HUES6 (cell line): ENCODE results near the gene FRAT2.

ENCODE experiments used
- H3K27ac ChIP-seq: 2 replicates; pipeline ENCODE4 v1.7.0; 2013; ENCODE audit warnings: low read depth, mild to moderate bottlenecking, low read length, inconsistent platforms
- H3K27me3 ChIP-seq: 2 replicates; pipeline ENCODE4 v1.6.1; 2013; ENCODE audit warnings: low read length; ENCODE audit not compliant: control insufficient read depth, insufficient read depth
- H3K36me3 ChIP-seq: 2 replicates; pipeline ENCODE4 v1.6.1; 2013; ENCODE audit warnings: low read length; ENCODE audit not compliant: control insufficient read depth, insufficient read depth
- H3K4me1 ChIP-seq: 2 replicates; pipeline ENCODE4 v1.6.1; 2013; ENCODE audit warnings: low read length; ENCODE audit not compliant: control insufficient read depth, insufficient read depth
- H3K4me3 ChIP-seq: 2 replicates; pipeline ENCODE4 v1.5.1; 2013; ENCODE audit warnings: low read depth, low read length
- H3K9ac ChIP-seq: one replicate; pipeline ENCODE4 v1.6.1; 2013; ENCODE audit warnings: mild to moderate bottlenecking, low read length
- H3K9me3 ChIP-seq: 2 replicates; pipeline ENCODE4 v1.6.1; 2013; ENCODE audit warnings: low read depth, low read length; ENCODE audit not compliant: control insufficient read depth, insufficient read depth

The FRAT2 gene

GRCh38 chr10:97307866-97308780 lies 26.4 kb downstream of the FRAT2 start:
- no peak overlapping the region for H3K27ac ChIP-seq
- H3K9me3 ChIP-seq: no peaks in the 10 kb centered on the region
- no peaks in the 10 kb centered on the region for H3K4me1 ChIP-seq
- H3K4me3 ChIP-seq: no peak overlapping the region
- no peaks in the 10 kb centered on the region for H3K27me3 ChIP-seq
- no peaks in the 10 kb centered on the region for H3K36me3 ChIP-seq
- H3K9ac ChIP-seq: no peak overlapping the region

GRCh38 chr10:97307441-97307840 lies 27.1 kb downstream of the FRAT2 start:
- Histone ChIP-seq H3K9ac (no peak overlapping the region), H3K4me1 (no peaks in the 10 kb centered on the region), H3K9me3 (no peaks in the 10 kb centered on the region), H3K27me3 (no peaks in the 10 kb centered on the region), H3K27ac (no peak overlapping the region), H3K36me3 (no peaks in the 10 kb centered on the region), H3K4me3 (no peak overlapping the region)

- H3K9ac ChIP-seq: no peak overlapping the region
Measured at GRCh38 chr10:97302088-97302791, 32.3 kb downstream of the FRAT2 start.

GRCh38 chr10:97300980-97301379 lies 33.5 kb downstream of the FRAT2 start:
- Histone ChIP-seq H3K9me3 (no peaks in the 10 kb centered on the region), H3K36me3 (no peaks in the 10 kb centered on the region), H3K27ac (no peak overlapping the region), H3K9ac (no peak overlapping the region), H3K4me3 (no peak overlapping the region), H3K4me1 (no peaks in the 10 kb centered on the region), H3K27me3 (no peaks in the 10 kb centered on the region)

More at GRCh38 chr10:97302088-97302791, 32.3 kb downstream of the FRAT2 start:
- no peak overlapping the region for H3K4me3 ChIP-seq
- no peak overlapping the region for H3K27ac ChIP-seq
- no peaks in the 10 kb centered on the region for H3K27me3 ChIP-seq
- no peaks in the 10 kb centered on the region for H3K9me3 ChIP-seq
- H3K4me1 ChIP-seq: no peaks in the 10 kb centered on the region
- no peaks in the 10 kb centered on the region for H3K36me3 ChIP-seq

GRCh38 chr10:97298223-97298571 lies 36.3 kb downstream of the FRAT2 start:
- Histone ChIP-seq H3K9me3 (no peaks in the 10 kb centered on the region), H3K4me3 (no peak overlapping the region), H3K27ac (no peak overlapping the region), H3K27me3 (no peaks in the 10 kb centered on the region), H3K9ac (no peak overlapping the region), H3K4me1 (no peaks in the 10 kb centered on the region), H3K36me3 (no peaks in the 10 kb centered on the region)

GRCh38 chr10:97297556-97298222 lies 36.8 kb downstream of the FRAT2 start:
- Histone ChIP-seq H3K9ac (no peak overlapping the region), H3K9me3 (no peaks in the 10 kb centered on the region), H3K4me1 (no peaks in the 10 kb centered on the region), H3K27me3 (no peaks in the 10 kb centered on the region), H3K4me3 (no peak overlapping the region), H3K27ac (no peak overlapping the region), H3K36me3 (no peaks in the 10 kb centered on the region)

- H3K4me3 ChIP-seq: no peak overlapping the region
- H3K4me1 ChIP-seq: peaks cover 4% of the 10 kb centered on the region; the same call in 1 of the 2 replicates
- H3K36me3 ChIP-seq: no peaks in the 10 kb centered on the region
- no peak overlapping the region for H3K27ac ChIP-seq
- H3K9me3 ChIP-seq: no peaks in the 10 kb centered on the region
- no peaks in the 10 kb centered on the region for H3K27me3 ChIP-seq
- H3K9ac ChIP-seq: no peak overlapping the region
Measured at GRCh38 chr10:97292862-97293198, 41.7 kb downstream of the FRAT2 start.

- peaks cover 4% of the 10 kb centered on the region; the same call in 1 of the 2 replicates for H3K36me3 ChIP-seq
- H3K27ac ChIP-seq: peak within 1 kb of the TSS; percentile 82
- peak within 1 kb of the TSS; percentile 82 for H3K4me3 ChIP-seq
- peak within 1 kb of the TSS; percentile 88 for H3K9ac ChIP-seq
- peaks cover 4% of the 10 kb centered on the region; the same call in 1 of the 2 replicates for H3K4me1 ChIP-seq
- no peaks in the 10 kb centered on the region for H3K27me3 ChIP-seq
- H3K9me3 ChIP-seq: no peaks in the 10 kb centered on the region
Measured at GRCh38 chr10:97292097-97292861, 42.2 kb downstream of the FRAT2 start, which contains the start of gene ARHGAP19. ARHGAP19 (minus strand) TSS chr10:97292637; CDS start chr10:97292627, 10 bp downstream.

- Histone ChIP-seq H3K36me3 (peaks cover 4% of the 10 kb centered on the region), H3K4me1 (peaks cover 4% of the 10 kb centered on the region; the same call in 1 of the 2 replicates), H3K27ac (peak overlapping the region; percentile 82; the same call in 1 of the 2 replicates), H3K9me3 (no peaks in the 10 kb centered on the region), H3K27me3 (no peaks in the 10 kb centered on the region), H3K9ac (peak overlapping the region; percentile 88), H3K4me3 (peak overlapping the region; percentile 82)
Measured at GRCh38 chr10:97291357-97292096, 43.0 kb downstream of the FRAT2 start.
